IMR-90 (cell line): ENCODE results near the gene TPSD1. TPM values are rescaled to one million over a fixed set of nuclear protein-coding genes. Genes with fewer than 3 reads are reported as not detected.
"Not testable (repeated sequence)": the region's sequence is repeated elsewhere in the genome, so short reads cannot be mapped to it uniquely, and the experiment has no call there.

Experiments
- ATAC-seq: fragments of 200-7000 bp; cut with Tn5 transposase; 2 replicates; pipeline ENCODE4 v1.9.1; 2020; ENCODE audit warnings: low read depth, mild to moderate bottlenecking, moderate library complexity
- BruUV-seq: library from RNA; stranded (reverse); fragments of 400-500 nt; replicated peaks from 2 replicates; lab custom pipeline; 2021; lab: Mats Ljungman, UMichigan
- CTCF ChIA-PET: fragments of 300-600 bp; formaldehyde crosslinking; extraction: SDS; loops from one replicate; lab custom pipeline; 2021; ENCODE audit warnings: antibody characterized with exemption; lab: Yijun Ruan, JAX
- POLR2A ChIA-PET: fragments of 300-600 bp; sonication (Branson Sonifier 250); formaldehyde crosslinking; loops from one replicate; lab custom pipeline; 2022; ENCODE audit warnings: antibody characterized with exemption; ENCODE audit not compliant: unreplicated experiment; lab: Charles Lee
- DNase-seq: peaks from one replicate; pipeline ENCODE4 v3.0.0; 2013
- H2AFZ ChIP-seq: replicated peaks from 2 replicates; pipeline ENCODE3; 2013; ENCODE audit warnings: low read length, mild to moderate bottlenecking; ENCODE audit not compliant: poor library complexity
- H2AK5ac ChIP-seq: 2 replicates; pipeline ENCODE4 v1.6.1; 2013; ENCODE audit warnings: low read depth, low read length, inconsistent platforms
- H2AK9ac ChIP-seq: replicated peaks from 2 replicates; pipeline ENCODE3; 2013; ENCODE audit warnings: mild to moderate bottlenecking, low read depth, low read length, moderate library complexity; ENCODE audit not compliant: poor library complexity
- H2BK120ac ChIP-seq: 2 replicates; pipeline ENCODE4 v1.6.1; 2013; ENCODE audit warnings: low read depth, low read length, inconsistent platforms
- H2BK15ac ChIP-seq: 3 replicates; pipeline ENCODE4 v1.6.1; 2013; ENCODE audit warnings: low read depth, low read length, inconsistent platforms
- H2BK20ac ChIP-seq: 2 replicates; pipeline ENCODE4 v1.6.1; 2013; ENCODE audit warnings: low read depth, mild to moderate bottlenecking, inconsistent platforms, low read length, moderate library complexity
- H2BK5ac ChIP-seq: 2 replicates; pipeline ENCODE4 v1.6.1; 2013; ENCODE audit warnings: mild to moderate bottlenecking, low read depth, low read length, inconsistent platforms; ENCODE audit not compliant: poor library complexity, severe bottlenecking
- H3K14ac ChIP-seq: replicated peaks from 2 replicates; pipeline ENCODE4 v1.6.1; 2013; ENCODE audit warnings: low read depth, low read length, inconsistent platforms
- H3K18ac ChIP-seq: 2 replicates; pipeline ENCODE4 v1.6.1; 2013; ENCODE audit warnings: low read depth, low read length, control low read depth
- H3K23ac ChIP-seq: 2 replicates; pipeline ENCODE4 v1.6.1; 2013; ENCODE audit warnings: low read depth, low read length, inconsistent platforms
- H3K27ac ChIP-seq: 2 replicates; pipeline ENCODE4 v1.5.1; 2013; ENCODE audit warnings: mild to moderate bottlenecking, control low read depth, low read length; ENCODE audit not compliant: insufficient read depth
- H3K27me3 ChIP-seq: 2 replicates; pipeline ENCODE4 v1.6.1; 2013; ENCODE audit warnings: low read length; ENCODE audit not compliant: control insufficient read depth, insufficient read depth
- H3K36me3 ChIP-seq: 2 replicates; pipeline ENCODE4 v1.6.1; 2013; ENCODE audit warnings: low read length, mixed read lengths; ENCODE audit not compliant: control insufficient read depth, insufficient read depth
- H3K4ac ChIP-seq: 2 replicates; pipeline ENCODE4 v1.6.1; 2013; ENCODE audit warnings: low read depth, low read length, inconsistent platforms
- H3K4me1 ChIP-seq: 2 replicates; pipeline ENCODE4 v1.6.1; 2013; ENCODE audit warnings: low read length, mixed read lengths; ENCODE audit not compliant: control insufficient read depth, insufficient read depth
- H3K4me2 ChIP-seq: 2 replicates; pipeline ENCODE4 v1.6.1; 2013; ENCODE audit warnings: low read depth, mild to moderate bottlenecking, control low read depth, low read length, moderate library complexity
- H3K4me3 ChIP-seq: 2 replicates; pipeline ENCODE4 v1.5.1; 2013; ENCODE audit warnings: low read depth, mild to moderate bottlenecking, control low read depth, low read length, moderate library complexity; ENCODE audit not compliant: insufficient read depth
- H3K56ac ChIP-seq: 2 replicates; pipeline ENCODE4 v1.6.1; 2013; ENCODE audit warnings: low read length, inconsistent platforms; ENCODE audit not compliant: insufficient read depth; ENCODE audit errors: extremely low read depth
- H3K79me1 ChIP-seq, 2 experiments: 2 replicates each; pipeline ENCODE4 v1.6.1; 2013; ENCODE audit warnings: low read length in 2 of 2, inconsistent platforms in 1 of 2, low read depth in 1 of 2
- H3K9ac ChIP-seq: 2 replicates; pipeline ENCODE4 v1.6.1; 2013; ENCODE audit warnings: low read depth, low read length, control low read depth
- H3K9me1 ChIP-seq: 2 replicates; pipeline ENCODE4 v1.6.1; 2013; ENCODE audit warnings: low read length, inconsistent platforms; ENCODE audit not compliant: insufficient read depth
- H3K9me3 ChIP-seq: 2 replicates; pipeline ENCODE4 v1.6.1; 2013; ENCODE audit warnings: low read length; ENCODE audit not compliant: control insufficient read depth, insufficient read depth
- H4K20me1 ChIP-seq: 2 replicates; pipeline ENCODE4 v1.6.1; 2013; ENCODE audit warnings: low read length, inconsistent platforms; ENCODE audit not compliant: insufficient read depth
- H4K5ac ChIP-seq: 2 replicates; pipeline ENCODE4 v1.6.1; 2013; ENCODE audit warnings: mild to moderate bottlenecking, low read depth, low read length, control low read depth
- H4K8ac ChIP-seq, 2 experiments: 2 replicates each; pipeline ENCODE4 v1.6.1; 2013; ENCODE audit warnings: low read depth in 2 of 2, low read length in 2 of 2, control low read depth in 1 of 2, inconsistent platforms in 1 of 2
- H4K91ac ChIP-seq: 2 replicates; pipeline ENCODE4 v1.6.1; 2013; ENCODE audit warnings: low read depth, low read length, inconsistent platforms; ENCODE audit not compliant: insufficient read depth
- WGBS, 2 experiments: methylation state at CpG; one replicate each; pipeline versions ENCODE4 v1.1.5 to v1.1.7; 2013; ENCODE audit warnings: missing lambda C conversion rate in 2 of 2; ENCODE audit not compliant: insufficient read length in 1 of 2; ENCODE audit errors: extremely low coverage in 2 of 2; 5-methylcytosine and 5-hydroxymethylcytosine counted together
- dilution Hi-C: fragments of 300-500 bp; cut with HindIII; formaldehyde crosslinking; loops from one replicate; pipeline ENCODE4 v1.14.3; 2018; ENCODE audit warnings: low sequenced_read_pairs; ENCODE audit not compliant: unreplicated experiment
- in situ Hi-C: fragments of 300-500 bp; cut with MboI; formaldehyde crosslinking; loops from 3 replicates; pipeline ENCODE4 v1.14.3; 2019; ENCODE audit warnings: low sequenced_read_pairs, inconsistent platforms, mixed read lengths
- intact Hi-C: fragments of 100-400 bp; cut with micrococcal nuclease; formaldehyde crosslinking; loops from 2 replicates; pipeline ENCODE4 v1.10.0; 2022
- polyA plus RNA-seq, 3 experiments: library from polyadenylated mRNA; depleted of rRNA; stranded (reverse); fragments of >200 nt; gene quantifications; 2 replicates each; pipeline ENCODE4 v1.2.3, GENCODE V29; 2012; ENCODE audit warnings: low replicate concordance in 1 of 3
- total RNA-seq: library from RNA; depleted of rRNA; stranded (reverse); fragments of >200 nt; gene quantifications from 2 replicates; pipeline ENCODE4 v1.2.3, GENCODE V29; 2012

TPSD1 gene
- total and polyA plus RNA-seq, 2 of the 4 experiments (the other 2 are of a cell fraction), result not detected

DNA sequence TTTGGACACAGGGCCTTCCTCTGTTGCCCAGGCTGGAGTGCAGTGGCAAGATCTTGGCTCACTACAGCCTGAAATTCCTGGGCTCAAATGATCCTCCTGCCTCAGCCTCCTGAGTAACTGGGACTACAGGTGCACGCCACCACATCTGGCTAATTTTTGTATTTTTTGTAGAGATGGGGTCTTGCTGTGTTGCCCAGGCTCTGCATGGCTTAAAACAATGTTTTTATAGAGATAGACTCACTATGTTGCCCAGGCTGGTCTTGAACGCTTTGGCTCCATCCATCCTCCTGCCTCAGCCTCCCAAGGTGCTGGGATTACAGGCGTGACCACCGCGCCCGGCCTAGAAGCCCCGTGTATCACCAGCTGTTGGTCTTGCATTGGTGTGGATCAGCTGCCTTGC lies 13.5 kb downstream of the TPSD1 start:
- BruUV-seq, H3K9ac ChIP-seq, H3K4me3 ChIP-seq, H4K5ac ChIP-seq, H2AK5ac ChIP-seq, DNase-seq, H2BK120ac ChIP-seq, H3K79me1 ChIP-seq, H3K4me1 ChIP-seq, in situ Hi-C loops, H4K8ac ChIP-seq, H3K9me3 ChIP-seq, H3K14ac ChIP-seq, H4K91ac ChIP-seq, H2AFZ ChIP-seq, H3K18ac ChIP-seq, CTCF ChIA-PET, H3K23ac ChIP-seq, H3K27ac ChIP-seq, H4K20me1 ChIP-seq, POLR2A ChIA-PET, H3K56ac ChIP-seq, H3K4me2 ChIP-seq, H2BK15ac ChIP-seq, ATAC-seq, H3K9me1 ChIP-seq, H2BK20ac ChIP-seq, H3K4ac ChIP-seq, intact Hi-C loops, dilution Hi-C loops, H3K36me3 ChIP-seq, H2BK5ac ChIP-seq: not testable (repeated sequence)
- 100% methylated on average over 1 of the region's 7 CpGs; no CpG with 5 or more reads in 1 of the 2 experiments for WGBS, 2 experiments
- Histone ChIP-seq H2AK9ac (peak overlapping the region; percentile 70), H3K27me3 (peaks cover 18% of the 10 kb centered on the region; the same call in 1 of the 2 replicates)
